ENCODE data around the gene IGSF8. TPM values are rescaled to one million over a fixed set of nuclear protein-coding genes. Genes with fewer than 3 reads are reported as not detected.

The IGSF8 gene
- total RNA-seq, 3 donors from 2014 or later, result 21.0 to 35.7 (median 24.5) TPM

DNA sequence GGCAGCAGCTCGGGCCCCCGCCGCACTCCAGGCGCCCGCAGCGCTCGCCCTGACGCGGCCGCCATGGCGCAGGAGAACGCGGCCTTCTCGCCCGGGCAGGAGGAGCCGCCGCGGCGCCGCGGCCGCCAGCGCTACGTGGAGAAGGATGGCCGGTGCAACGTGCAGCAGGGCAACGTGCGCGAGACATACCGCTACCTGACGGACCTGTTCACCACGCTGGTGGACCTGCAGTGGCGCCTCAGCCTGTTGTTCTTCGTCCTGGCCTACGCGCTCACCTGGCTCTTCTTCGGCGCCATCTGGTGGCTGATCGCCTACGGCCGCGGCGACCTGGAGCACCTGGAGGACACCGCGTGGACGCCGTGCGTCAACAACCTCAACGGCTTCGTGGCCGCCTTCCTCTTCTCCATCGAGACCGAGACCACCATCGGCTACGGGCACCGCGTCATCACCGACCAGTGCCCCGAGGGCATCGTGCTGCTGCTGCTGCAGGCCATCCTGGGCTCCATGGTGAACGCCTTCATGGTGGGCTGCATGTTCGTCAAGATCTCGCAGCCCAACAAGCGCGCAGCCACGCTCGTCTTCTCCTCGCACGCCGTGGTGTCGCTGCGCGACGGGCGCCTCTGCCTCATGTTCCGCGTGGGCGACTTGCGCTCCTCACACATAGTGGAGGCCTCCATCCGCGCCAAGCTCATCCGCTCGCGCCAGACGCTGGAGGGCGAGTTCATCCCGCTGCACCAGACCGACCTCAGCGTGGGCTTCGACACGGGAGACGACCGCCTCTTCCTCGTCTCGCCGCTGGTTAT is 14.2 kb downstream of the IGSF8 start:
- peaks cover 0 to 2% of the 10 kb centered on the region in 2 donors for H3K4me1 ChIP-seq
- TF ChIP-seq POLR2A (IDR thresholded peaks at IDR 0.05), result no peak
- TF ChIP-seq POLR2AphosphoS5 (IDR thresholded peaks at IDR 0.05), result peak in 1 of 3 donors; percentile 18
- TF ChIP-seq, protein P1, sequence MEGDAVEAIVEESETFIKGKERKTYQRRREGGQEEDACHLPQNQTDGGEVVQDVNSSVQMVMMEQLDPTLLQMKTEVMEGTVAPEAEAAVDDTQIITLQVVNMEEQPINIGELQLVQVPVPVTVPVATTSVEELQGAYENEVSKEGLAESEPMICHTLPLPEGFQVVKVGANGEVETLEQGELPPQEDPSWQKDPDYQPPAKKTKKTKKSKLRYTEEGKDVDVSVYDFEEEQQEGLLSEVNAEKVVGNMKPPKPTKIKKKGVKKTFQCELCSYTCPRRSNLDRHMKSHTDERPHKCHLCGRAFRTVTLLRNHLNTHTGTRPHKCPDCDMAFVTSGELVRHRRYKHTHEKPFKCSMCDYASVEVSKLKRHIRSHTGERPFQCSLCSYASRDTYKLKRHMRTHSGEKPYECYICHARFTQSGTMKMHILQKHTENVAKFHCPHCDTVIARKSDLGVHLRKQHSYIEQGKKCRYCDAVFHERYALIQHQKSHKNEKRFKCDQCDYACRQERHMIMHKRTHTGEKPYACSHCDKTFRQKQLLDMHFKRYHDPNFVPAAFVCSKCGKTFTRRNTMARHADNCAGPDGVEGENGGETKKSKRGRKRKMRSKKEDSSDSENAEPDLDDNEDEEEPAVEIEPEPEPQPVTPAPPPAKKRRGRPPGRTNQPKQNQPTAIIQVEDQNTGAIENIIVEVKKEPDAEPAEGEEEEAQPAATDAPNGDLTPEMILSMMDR (IDR thresholded peaks at IDR 0.05), result peak in 2 of 3 donors; percentile 45 to 64
- no peak overlapping the region for H3K27ac ChIP-seq
- DNase-seq (ENCODE audit: low spot score in 2 of 2), result peak in 1 of 2 donors; percentile 84
- intact Hi-C loops (cut with DNase I; ENCODE audit: low total_unique reads), result no loop called here
- no peaks in the 10 kb centered on the region for H3K9me3 ChIP-seq
- peaks cover 0 to 18% of the 10 kb centered on the region in 2 donors for H3K27me3 ChIP-seq
- H3K4me3 ChIP-seq, result peak overlapping the region in 2 of 3 donors; percentile 23 to 61
- no peaks in the 10 kb centered on the region for H3K36me3 ChIP-seq

DNA sequence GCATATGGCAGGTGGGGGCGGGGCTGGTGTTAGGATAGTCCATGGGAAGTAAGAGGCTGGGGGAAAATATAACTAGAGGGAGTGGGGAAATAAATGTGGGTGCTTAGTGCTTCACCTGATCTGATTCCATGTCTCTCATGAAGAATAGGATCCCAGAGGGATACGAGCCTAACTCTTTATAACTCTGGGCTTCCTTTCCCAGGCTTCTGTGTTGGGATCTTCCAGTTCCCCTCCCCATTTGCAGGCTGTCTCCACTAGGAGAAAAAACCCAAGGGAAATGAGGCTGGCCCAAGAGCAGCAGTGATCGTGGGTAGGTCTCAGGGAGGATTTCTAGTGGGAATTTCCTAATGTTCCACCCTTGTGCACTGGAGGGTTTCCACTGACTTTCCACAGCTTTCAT is 15.5 kb downstream of the IGSF8 start:
- TF ChIP-seq POLR2A (IDR thresholded peaks at IDR 0.05), result no peak
- intact Hi-C loops (cut with DNase I; ENCODE audit: low total_unique reads), result no loop called here
- Histone ChIP-seq H3K9me3 (no peaks in the 10 kb centered on the region), H3K27me3 (peaks cover 0 to 30% of the 10 kb centered on the region in 2 donors), H3K4me1 (peaks cover 0 to 2% of the 10 kb centered on the region in 2 donors), H3K36me3 (no peaks in the 10 kb centered on the region), H3K4me3 (no peak overlapping the region), H3K27ac (no peak overlapping the region)
- no peak for DNase-seq (ENCODE audit: low spot score in 2 of 2)

DNA sequence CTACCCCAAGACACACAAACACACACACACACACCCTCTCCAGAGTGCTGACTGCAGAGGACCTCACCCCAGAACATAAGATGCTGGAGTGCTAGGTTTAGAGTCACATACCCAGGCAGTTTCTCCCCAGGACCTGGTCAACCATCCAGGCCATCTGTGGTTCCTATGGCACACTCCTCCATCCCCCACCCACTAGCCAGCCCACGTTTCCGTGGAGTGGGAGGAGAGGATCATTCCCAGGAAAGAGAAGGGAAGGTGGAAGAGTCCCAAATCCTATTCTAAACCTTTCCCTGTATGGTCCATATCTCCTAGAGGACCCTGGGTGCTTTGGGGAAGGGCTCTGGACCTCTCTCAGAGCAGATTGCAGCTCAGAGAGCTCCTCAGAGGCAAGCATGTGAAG is 15.9 kb downstream of the IGSF8 start:
- Histone ChIP-seq H3K36me3 (no peaks in the 10 kb centered on the region), H3K9me3 (no peaks in the 10 kb centered on the region), H3K4me3 (no peak overlapping the region), H3K27me3 (peaks cover 0 to 30% of the 10 kb centered on the region in 2 donors), H3K27ac (no peak overlapping the region), H3K4me1 (peaks cover 0 to 2% of the 10 kb centered on the region in 2 donors)
- DNase-seq (ENCODE audit: low spot score in 2 of 2), result no peak
- TF ChIP-seq POLR2AphosphoS5 (IDR thresholded peaks at IDR 0.05) (no peak), POLR2A (IDR thresholded peaks at IDR 0.05) (no peak)
- TF ChIP-seq, protein P1 (IDR thresholded peaks at IDR 0.05), result no peak
- intact Hi-C loops (cut with DNase I; ENCODE audit: low total_unique reads), result no loop called here

GRCh38 chr1:160081261-160081936 is 17.0 kb downstream of the IGSF8 start, which contains the start of gene KCNJ9:
KCNJ9 (plus strand) TSS chr1:160081538; CDS start chr1:160084031, 2,493 bp downstream.
- Histone ChIP-seq H3K4me3 (no peak within 1 kb of the TSS), H3K27me3 (peaks cover 0 to 30% of the 10 kb centered on the region in 2 donors)

DNA sequence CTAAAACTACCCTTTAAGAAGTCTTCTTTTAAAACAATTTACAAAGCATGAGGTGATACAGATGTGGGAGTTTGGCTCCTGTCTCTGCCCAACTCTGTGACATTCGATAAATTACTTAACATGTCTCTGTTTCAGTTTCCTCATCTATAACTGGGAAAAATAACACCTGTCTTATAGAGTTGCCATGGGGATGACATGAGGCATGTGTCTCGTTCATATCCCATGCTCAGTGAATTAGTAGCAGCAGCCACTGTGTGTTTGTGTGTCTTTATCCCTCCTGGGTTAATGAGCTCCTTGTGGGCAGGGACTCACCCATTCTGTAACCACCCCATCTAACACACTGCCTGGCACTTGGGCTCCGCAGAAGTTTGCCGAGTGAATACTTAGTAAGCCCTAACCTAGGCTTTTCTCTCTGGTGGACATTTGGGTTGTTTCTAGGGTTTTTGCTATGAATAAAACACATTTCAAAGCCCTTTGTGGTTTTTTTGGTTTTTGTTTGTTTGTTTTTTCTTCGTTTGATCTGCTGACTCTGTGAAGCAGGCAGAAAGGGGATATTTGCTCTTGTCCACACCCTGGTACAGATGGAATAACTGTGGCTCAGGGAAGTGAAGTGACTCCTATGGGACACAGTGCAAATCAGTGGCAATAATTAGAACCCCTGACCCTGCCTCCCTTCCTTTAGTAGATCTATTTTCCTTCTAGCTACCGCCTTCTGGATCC is 17.9 kb downstream of the IGSF8 start:
- TF ChIP-seq, protein P1 (IDR thresholded peaks at IDR 0.05), result no peak
- TF ChIP-seq POLR2AphosphoS5 (IDR thresholded peaks at IDR 0.05) (no peak), POLR2A (IDR thresholded peaks at IDR 0.05) (no peak)
- intact Hi-C loops (cut with DNase I; ENCODE audit: low total_unique reads), result no loop called here

More at GRCh38 chr1:160081261-160081936, 17.0 kb downstream of the IGSF8 start, which contains the start of gene KCNJ9:
- TF ChIP-seq POLR2A (IDR thresholded peaks at IDR 0.05), result no peak
- TF ChIP-seq POLR2AphosphoS5 (IDR thresholded peaks at IDR 0.05), result no peak
- TF ChIP-seq, protein P1 (IDR thresholded peaks at IDR 0.05), result no peak
- no peaks in the 10 kb centered on the region for H3K9me3 ChIP-seq
- DNase-seq (ENCODE audit: low spot score in 2 of 2), result no peak
- no peak within 1 kb of the TSS for H3K27ac ChIP-seq
- H3K36me3 ChIP-seq, result no peaks in the 10 kb centered on the region
- peaks cover 0 to 2% of the 10 kb centered on the region in 2 donors for H3K4me1 ChIP-seq
- intact Hi-C loops (cut with DNase I; ENCODE audit: low total_unique reads), result no loop called here

More for the DNA sequence above, 17.9 kb downstream of the IGSF8 start:
- H3K4me3 ChIP-seq, result no peak overlapping the region
- H3K36me3 ChIP-seq, result no peaks in the 10 kb centered on the region
- H3K27ac ChIP-seq, result no peak overlapping the region
- H3K9me3 ChIP-seq, result no peaks in the 10 kb centered on the region
- no peak for DNase-seq (ENCODE audit: low spot score in 2 of 2)
- peaks cover 0 to 30% of the 10 kb centered on the region in 2 donors for H3K27me3 ChIP-seq
- H3K4me1 ChIP-seq, result peaks cover 0 to 2% of the 10 kb centered on the region in 2 donors
